CD4-positive, alpha-beta memory T cell (primary cell): ENCODE results near the gene LTBP2. TPM values are rescaled to one million over a fixed set of nuclear protein-coding genes. Genes with fewer than 3 reads are reported as not detected.

ENCODE experiments used
- CTCF ChIA-PET: fragments of 350-600 bp; sonication (Branson Sonifier 250); formaldehyde crosslinking; loops from one replicate; lab custom pipeline; 2021; ENCODE audit warnings: inconsistent platforms; ENCODE audit not compliant: partially characterized antibody; lab: Charles Lee
- POLR2A ChIA-PET: fragments of 350-600 bp; sonication (Branson Sonifier 250); formaldehyde crosslinking; loops from one replicate; lab custom pipeline; 2021; ENCODE audit not compliant: partially characterized antibody; lab: Charles Lee
- DNase-seq, 5 donors: peaks; one replicate each; pipeline versions ENCODE4 v3.0.0 to v3.0.0-alpha.2; 2020 to 2022; ENCODE audit warnings: mixed read lengths in 1 of 5
- H3K27ac ChIP-seq: one replicate; pipeline ENCODE4 v1.7.0; 2013; ENCODE audit warnings: low read depth, low read length
- H3K27me3 ChIP-seq: 2 replicates; pipeline ENCODE4 v1.7.0; 2013; ENCODE audit warnings: mild to moderate bottlenecking, low read length, moderate library complexity; ENCODE audit not compliant: insufficient read depth
- H3K36me3 ChIP-seq: 2 replicates; pipeline ENCODE4 v1.7.0; 2013; ENCODE audit warnings: mild to moderate bottlenecking, low read length, moderate library complexity; ENCODE audit not compliant: insufficient read depth
- H3K4me1 ChIP-seq: 2 replicates; pipeline ENCODE4 v1.7.0; 2013; ENCODE audit warnings: mild to moderate bottlenecking, low read length, moderate library complexity; ENCODE audit not compliant: insufficient read depth
- H3K4me3 ChIP-seq, 2 donors: one replicate each; pipeline ENCODE4 v1.7.0; 2013; ENCODE audit warnings: low read length in 2 of 2, mild to moderate bottlenecking in 1 of 2
- H3K9me3 ChIP-seq, 2 donors: one replicate each; pipeline ENCODE4 v1.7.0; 2013; ENCODE audit warnings: low read length in 2 of 2, control low read depth in 1 of 2; ENCODE audit not compliant: control insufficient read depth in 1 of 2
- H3K27ac Mint-ChIP-seq, 7 donors: one replicate each; pipeline ENCODE4 v1.8.0; 2020 to 2021; ENCODE audit warnings: mixed read lengths in 7 of 7, mild to moderate bottlenecking in 6 of 7, inconsistent platforms in 3 of 7, moderate library complexity in 3 of 7
- H3K27me3 Mint-ChIP-seq, 2 donors: one replicate each; pipeline ENCODE4 v1.8.0; 2020 to 2021; ENCODE audit warnings: mixed read lengths in 2 of 2
- H3K36me3 Mint-ChIP-seq, 2 donors: one replicate each; pipeline ENCODE4 v1.8.0; 2020 to 2021; ENCODE audit warnings: mixed read lengths in 2 of 2, inconsistent platforms in 1 of 2, mild to moderate bottlenecking in 1 of 2
- H3K4me1 Mint-ChIP-seq, 4 donors: one replicate each; pipeline ENCODE4 v1.8.0; 2020 to 2021; ENCODE audit warnings: mixed read lengths in 4 of 4, mild to moderate bottlenecking in 1 of 4
- H3K4me3 Mint-ChIP-seq, 8 donors: one replicate each; pipeline ENCODE4 v1.8.0; 2020 to 2021; ENCODE audit warnings: mixed read lengths in 8 of 8, mild to moderate bottlenecking in 7 of 8, moderate library complexity in 6 of 8, inconsistent platforms in 3 of 8
- H3K9me3 Mint-ChIP-seq, 8 donors: one replicate each; pipeline ENCODE4 v1.8.0; 2020 to 2021; ENCODE audit warnings: mixed read lengths in 8 of 8, mild to moderate bottlenecking in 5 of 8, inconsistent platforms in 3 of 8, moderate library complexity in 1 of 8
- intact Hi-C: fragments of 100-400 bp; cut with micrococcal nuclease; formaldehyde crosslinking; loops from one replicate; pipeline ENCODE4 v1.15.1; 2023
- polyA plus RNA-seq, 2 donors: library from polyadenylated mRNA; unstranded; fragments of 300-500 nt; fragmentation: Illumina TruSeq; gene quantifications; one replicate each; pipeline ENCODE4 v1.2.3, GENCODE V29; 2021
- total RNA-seq, 2 experiments: library from RNA; stranded (reverse); gene quantifications; one replicate each; pipeline ENCODE4 v1.2.3, GENCODE V29; 2021

LTBP2 gene
- total and polyA plus RNA-seq, 4 experiments from 2014 or later = 0.11 to 0.44 (median 0.36) TPM

DNA sequence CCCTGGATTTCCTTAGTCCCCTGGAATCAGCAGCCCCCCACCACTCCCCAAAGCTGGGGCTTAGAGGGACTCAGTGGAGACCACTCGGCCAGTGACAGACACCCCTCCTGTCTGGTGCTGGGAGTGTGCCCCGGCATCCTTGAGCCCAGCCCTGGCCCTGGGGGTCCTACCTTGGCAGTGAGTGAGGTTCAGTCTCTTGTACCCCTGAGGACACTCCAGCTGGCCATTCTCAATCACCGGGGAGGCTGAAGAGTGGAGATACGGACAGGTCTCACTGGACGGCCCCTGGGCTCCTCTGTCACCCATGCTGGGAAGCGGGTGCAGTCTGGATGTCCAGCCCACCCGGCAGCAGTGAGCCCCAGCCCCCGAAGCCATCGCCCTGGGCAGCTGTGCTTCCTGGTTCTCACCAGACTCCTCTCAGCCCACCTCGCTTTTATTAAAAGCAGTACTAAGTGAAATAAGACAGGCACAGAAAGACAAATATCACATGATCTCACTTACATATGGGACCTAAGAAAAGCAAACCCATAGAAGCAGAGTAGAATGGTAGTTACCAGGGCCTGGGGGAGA, 76.2 kb downstream of the LTBP2 start:
- ChIA-PET POLR2A (no interaction called here), CTCF (no interaction called here)
- H3K36me3 ChIP-seq = no peaks in the 10 kb centered on the region
- no peaks in the 10 kb centered on the region for H3K4me1 ChIP-seq
- intact Hi-C loops = no loop called here
- no peak for DNase-seq
- Mint-ChIP-seq H3K4me1 (peaks cover 0 to 6% (median 0%) of the 10 kb centered on the region in 4 donors), H3K27me3 (peaks cover 0 to 1% of the 10 kb centered on the region in 2 donors), H3K36me3 (no peaks in the 10 kb centered on the region), H3K9me3 (no peaks in the 10 kb centered on the region), H3K27ac (no peak overlapping the region), H3K4me3 (no peak overlapping the region)
- H3K27ac ChIP-seq = no peak overlapping the region
- H3K4me3 ChIP-seq = no peak overlapping the region
- no peaks in the 10 kb centered on the region for H3K27me3 ChIP-seq
- no peaks in the 10 kb centered on the region for H3K9me3 ChIP-seq

DNA sequence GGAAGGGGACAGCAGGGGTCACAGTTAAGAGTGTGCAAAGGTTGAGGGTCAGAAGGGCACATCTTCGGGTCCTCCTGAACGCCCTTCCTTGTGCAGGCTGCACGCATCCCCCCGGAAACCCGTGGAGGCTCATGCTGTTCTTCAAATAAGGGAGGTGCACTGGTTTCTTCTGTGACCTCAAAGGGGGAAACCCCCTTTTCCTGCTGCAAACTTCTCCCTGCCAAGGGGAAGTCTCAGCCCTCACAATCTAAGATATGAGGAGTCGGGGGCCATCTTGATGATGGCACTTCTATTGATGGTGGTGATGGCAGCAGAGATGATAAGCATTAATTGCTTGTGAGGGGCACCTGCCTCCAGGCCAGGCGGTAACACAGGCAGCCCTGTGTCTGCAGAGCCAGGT, 78.5 kb downstream of the LTBP2 start:
- Mint-ChIP-seq H3K27me3 (no peaks in the 10 kb centered on the region), H3K9me3 (no peaks in the 10 kb centered on the region), H3K36me3 (no peaks in the 10 kb centered on the region), H3K27ac (no peak overlapping the region), H3K4me3 (no peak overlapping the region), H3K4me1 (peaks cover 0 to 6% (median 0%) of the 10 kb centered on the region in 4 donors)
- H3K4me3 ChIP-seq = no peak overlapping the region
- no peaks in the 10 kb centered on the region for H3K36me3 ChIP-seq
- no peaks in the 10 kb centered on the region for H3K27me3 ChIP-seq
- DNase-seq = no peak
- no peak overlapping the region for H3K27ac ChIP-seq
- ChIA-PET CTCF (no interaction called here), POLR2A (no interaction called here)
- H3K4me1 ChIP-seq = no peaks in the 10 kb centered on the region
- intact Hi-C loops = no loop called here
- H3K9me3 ChIP-seq = no peaks in the 10 kb centered on the region

DNA sequence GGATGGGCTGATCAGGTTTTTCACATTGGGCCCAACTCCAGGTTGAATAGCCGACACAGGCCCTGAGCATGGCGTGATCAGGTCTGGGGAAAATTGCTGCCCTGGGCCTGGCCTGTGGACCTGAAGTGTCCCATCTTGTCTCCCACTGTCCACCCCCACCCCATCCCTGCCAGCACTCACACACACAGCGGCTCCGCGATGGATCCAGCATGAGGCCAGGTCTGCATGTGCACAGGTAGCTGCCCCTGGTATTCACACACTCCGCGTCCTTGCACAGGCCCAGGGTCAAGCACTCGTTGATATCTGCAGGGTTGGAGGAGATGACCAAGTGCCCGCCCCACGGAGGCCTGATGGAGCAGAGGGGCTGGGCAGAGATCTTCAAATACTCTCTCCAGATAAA, 79.8 kb downstream of the LTBP2 start:
- peaks cover 0 to 6% (median 0%) of the 10 kb centered on the region in 4 donors for H3K4me1 Mint-ChIP-seq
- Histone ChIP-seq H3K9me3 (no peaks in the 10 kb centered on the region), H3K36me3 (no peaks in the 10 kb centered on the region), H3K27ac (no peak overlapping the region), H3K27me3 (no peaks in the 10 kb centered on the region), H3K4me3 (no peak overlapping the region), H3K4me1 (no peaks in the 10 kb centered on the region)
- intact Hi-C loops = no loop called here
- ChIA-PET CTCF (no interaction called here), POLR2A (no interaction called here)
- H3K27ac Mint-ChIP-seq = no peak overlapping the region
- no peaks in the 10 kb centered on the region for H3K27me3 Mint-ChIP-seq
- no peak for DNase-seq
- no peaks in the 10 kb centered on the region for H3K36me3 Mint-ChIP-seq
- no peak overlapping the region for H3K4me3 Mint-ChIP-seq
- H3K9me3 Mint-ChIP-seq = no peaks in the 10 kb centered on the region

DNA sequence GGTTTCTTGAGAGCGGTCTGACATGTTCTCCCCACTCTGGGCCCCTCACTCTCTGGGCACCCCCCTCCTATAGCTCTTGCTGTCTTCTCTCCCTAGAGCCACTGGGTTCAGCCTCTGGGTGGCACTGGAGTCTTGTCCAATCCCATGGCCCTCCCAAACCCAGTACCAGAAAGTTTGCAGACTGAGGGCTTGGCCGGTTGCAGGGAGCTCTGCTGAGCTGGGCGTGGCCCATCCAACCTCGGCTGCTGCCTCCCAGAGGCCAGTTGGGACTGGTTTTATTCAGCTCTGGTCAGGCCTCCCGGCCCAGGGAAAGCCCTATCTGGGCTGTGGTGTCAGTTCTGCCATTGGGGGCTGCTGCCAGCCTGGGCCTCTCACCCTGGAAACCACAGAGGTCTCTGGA, 80.6 kb downstream of the LTBP2 start:
- Histone ChIP-seq H3K27ac (no peak overlapping the region), H3K4me3 (no peak overlapping the region), H3K27me3 (no peaks in the 10 kb centered on the region), H3K9me3 (no peaks in the 10 kb centered on the region), H3K36me3 (no peaks in the 10 kb centered on the region), H3K4me1 (no peaks in the 10 kb centered on the region)
- H3K36me3 Mint-ChIP-seq = no peaks in the 10 kb centered on the region
- intact Hi-C loops = no loop called here
- ChIA-PET CTCF (no interaction called here), POLR2A (no interaction called here)
- H3K27ac Mint-ChIP-seq = no peak overlapping the region
- H3K4me3 Mint-ChIP-seq = no peak overlapping the region
- no peaks in the 10 kb centered on the region for H3K9me3 Mint-ChIP-seq
- H3K27me3 Mint-ChIP-seq = no peaks in the 10 kb centered on the region
- peaks cover 0 to 6% (median 0%) of the 10 kb centered on the region in 4 donors for H3K4me1 Mint-ChIP-seq
- DNase-seq = no peak

DNA sequence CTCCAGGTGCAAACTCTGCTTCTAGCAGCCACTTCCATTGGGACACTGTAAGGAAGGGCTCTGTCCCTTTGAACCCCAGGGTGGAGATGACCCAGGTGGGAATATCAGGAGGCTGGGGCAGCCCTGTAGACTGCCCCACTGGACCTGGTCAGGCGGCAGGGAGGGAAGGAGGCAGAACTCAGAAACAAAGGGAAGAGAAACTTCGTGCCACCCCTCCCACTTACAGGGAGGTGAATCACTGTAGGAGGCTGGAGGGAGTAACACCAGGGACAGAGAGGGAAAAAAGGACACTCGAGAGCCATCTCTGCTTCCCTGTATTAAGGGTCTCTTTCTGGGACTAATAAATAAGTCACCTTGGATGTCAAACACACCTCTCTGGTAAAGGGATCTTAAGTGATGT, 81.0 kb downstream of the LTBP2 start:
- no peak overlapping the region for H3K27ac Mint-ChIP-seq
- H3K9me3 Mint-ChIP-seq = no peaks in the 10 kb centered on the region
- H3K4me1 Mint-ChIP-seq = peaks cover 0 to 7% (median 0%) of the 10 kb centered on the region in 4 donors
- no peaks in the 10 kb centered on the region for H3K36me3 Mint-ChIP-seq
- intact Hi-C loops = no loop called here
- H3K27ac ChIP-seq = no peak overlapping the region
- no peak for DNase-seq
- H3K27me3 Mint-ChIP-seq = no peaks in the 10 kb centered on the region
- H3K4me1 ChIP-seq = no peaks in the 10 kb centered on the region
- H3K36me3 ChIP-seq = no peaks in the 10 kb centered on the region
- no peaks in the 10 kb centered on the region for H3K27me3 ChIP-seq
- CTCF ChIA-PET = no interaction called here
- no peak overlapping the region for H3K4me3 Mint-ChIP-seq
- no peak overlapping the region for H3K4me3 ChIP-seq
- POLR2A ChIA-PET = no interaction called here
- H3K9me3 ChIP-seq = no peaks in the 10 kb centered on the region

DNA sequence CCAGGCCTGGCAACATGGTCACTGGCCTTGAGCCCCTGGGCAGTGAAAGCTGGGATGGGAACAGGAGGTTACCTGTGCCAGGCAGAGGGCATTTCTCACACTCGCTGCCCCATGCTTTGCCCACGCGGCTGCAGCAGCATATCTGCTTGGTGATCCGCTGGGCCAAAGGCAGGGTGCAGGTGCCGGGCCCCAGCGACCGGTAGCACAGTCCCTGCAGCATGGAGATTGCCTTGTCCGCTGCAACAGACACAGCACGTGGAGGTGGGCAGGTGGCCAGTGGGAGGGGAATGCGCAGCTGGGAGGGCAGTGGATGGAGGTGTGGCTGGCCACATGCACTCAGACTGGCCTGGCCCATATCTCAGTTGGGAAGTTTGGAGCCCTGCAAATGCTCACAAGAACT, 83.2 kb downstream of the LTBP2 start:
- H3K4me1 Mint-ChIP-seq = peaks cover 0 to 9% (median 0%) of the 10 kb centered on the region in 4 donors
- Histone ChIP-seq H3K36me3 (no peaks in the 10 kb centered on the region), H3K4me1 (no peaks in the 10 kb centered on the region), H3K27ac (no peak overlapping the region), H3K4me3 (no peak overlapping the region), H3K27me3 (no peaks in the 10 kb centered on the region), H3K9me3 (no peaks in the 10 kb centered on the region)
- H3K9me3 Mint-ChIP-seq = no peaks in the 10 kb centered on the region
- ChIA-PET POLR2A (no interaction called here), CTCF (no interaction called here)
- H3K27ac Mint-ChIP-seq = no peak overlapping the region
- no peaks in the 10 kb centered on the region for H3K27me3 Mint-ChIP-seq
- H3K36me3 Mint-ChIP-seq = no peaks in the 10 kb centered on the region
- intact Hi-C loops = no loop called here
- DNase-seq = no peak
- no peak overlapping the region for H3K4me3 Mint-ChIP-seq

DNA sequence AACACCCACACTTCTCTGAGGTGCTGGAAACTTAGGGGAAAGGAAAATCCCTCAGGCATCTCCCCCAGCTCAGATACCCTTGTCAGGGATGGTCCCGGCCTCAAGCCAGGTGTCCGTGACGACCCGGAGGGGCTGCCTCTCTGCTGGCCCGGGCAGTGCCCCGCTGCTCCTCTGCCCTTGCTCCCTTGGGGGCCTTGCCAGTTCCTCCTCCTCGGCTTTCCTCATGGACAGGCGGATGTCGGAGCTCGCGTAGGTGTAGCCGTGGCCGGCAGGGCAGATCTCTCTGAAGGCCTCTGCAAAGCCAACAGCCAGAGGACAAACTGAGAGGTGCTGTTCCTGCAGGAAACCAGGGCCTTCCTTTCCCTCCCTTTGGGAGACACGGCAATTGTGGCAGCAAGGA, 83.6 kb downstream of the LTBP2 start:
- Mint-ChIP-seq H3K27me3 (peaks cover 0 to under 1% of the 10 kb centered on the region in 2 donors), H3K4me3 (no peak overlapping the region), H3K27ac (no peak overlapping the region), H3K9me3 (no peaks in the 10 kb centered on the region), H3K4me1 (peaks cover 0 to 6% (median 0%) of the 10 kb centered on the region in 4 donors), H3K36me3 (no peaks in the 10 kb centered on the region)
- ChIA-PET POLR2A (no interaction called here), CTCF (no interaction called here)
- intact Hi-C loops = no loop called here
- H3K36me3 ChIP-seq = no peaks in the 10 kb centered on the region
- DNase-seq = no peak
- no peak overlapping the region for H3K27ac ChIP-seq
- no peaks in the 10 kb centered on the region for H3K9me3 ChIP-seq
- no peaks in the 10 kb centered on the region for H3K27me3 ChIP-seq
- no peaks in the 10 kb centered on the region for H3K4me1 ChIP-seq
- H3K4me3 ChIP-seq = no peak overlapping the region
